Measurements from ENCODE around the gene NTRK2. TPM values are rescaled to one million over a fixed set of nuclear protein-coding genes. Genes with fewer than 3 reads are reported as not detected.

NTRK2 gene
- total and polyA plus RNA-seq, 10 of the 15 experiments (the other 5 are each of a cell fraction or from before 2014, with no cell fraction given), result 0.42 to 4.6 (median 0.65) TPM

GRCh38 chr9:84754461-84754860 is 84.9 kb downstream of the NTRK2 start (continued):
- TF ChIP-seq EGR1 (IDR thresholded peaks at IDR 0.05; ENCODE audit: borderline replicate concordance in 1 of 2, low read depth in 2 of 2, low read length in 2 of 2) (no peak), RB1 (IDR thresholded peaks at IDR 0.05; ENCODE audit: borderline replicate concordance) (no peak), MEF2B (IDR thresholded peaks at IDR 0.05; ENCODE audit: partially characterized antibody, poor library complexity, severe bottlenecking) (peak; percentile 72), STAT1 (conservative IDR thresholded peaks at IDR 0.05) (no peak), PAX5 (IDR thresholded peaks at IDR 0.05; ENCODE audit: borderline replicate concordance, low read depth, low read length) (no peak), MEF2A (IDR thresholded peaks at IDR 0.05; ENCODE audit: insufficient read depth, low read depth, low read length) (0 out of 2 replicates have a peak, but pooled peaks have one; percentile 23), ZNF24 (IDR thresholded peaks at IDR 0.05) (0 out of 2 replicates have a peak, but pooled peaks have one; percentile 56), YY1 (IDR thresholded peaks at IDR 0.05; ENCODE audit: low read depth, low read length) (no peak), YBX1 (IDR thresholded peaks at IDR 0.05) (no peak), SRF (IDR thresholded peaks at IDR 0.05; ENCODE audit: low read depth in 2 of 2, low read length in 2 of 2) (no peak), MXI1 (IDR thresholded peaks at IDR 0.05; ENCODE audit: low read depth, low read length) (no peak), MAX (IDR thresholded peaks at IDR 0.05; ENCODE audit: low read depth, low read length) (no peak), FOXM1 (IDR thresholded peaks at IDR 0.05; ENCODE audit: low read depth, low read length) (no peak), SREBF1 (IDR thresholded peaks at IDR 0.05; ENCODE audit: low read length) (no peak), HCFC1 (IDR thresholded peaks at IDR 0.05; ENCODE audit: low read length) (no peak), MTA2 (IDR thresholded peaks at IDR 0.05; ENCODE audit: low read depth) (peak; percentile 18; the same call in 1 of the 2 replicates), MYC (IDR thresholded peaks at IDR 0.05; ENCODE audit: insufficient read depth, insufficient read length, insufficient replicate concordance, low read length, severe bottlenecking) (no peak), NR2C2 (IDR thresholded peaks at IDR 0.05; ENCODE audit: borderline replicate concordance, control insufficient read depth, insufficient read length, low read depth) (no peak), CBX3 (IDR thresholded peaks at IDR 0.05; ENCODE audit: borderline replicate concordance, low read depth) (no peak), NR2F1 (conservative IDR thresholded peaks at IDR 0.05) (no peak), REST (IDR thresholded peaks at IDR 0.05; ENCODE audit: low read depth, low read length) (no peak)
